ENCODE data around the gene SP5.
"Not testable (repeated sequence)": the region's sequence is repeated elsewhere in the genome, so short reads cannot be mapped to it uniquely, and the experiment has no call there.

The SP5 gene

DNA sequence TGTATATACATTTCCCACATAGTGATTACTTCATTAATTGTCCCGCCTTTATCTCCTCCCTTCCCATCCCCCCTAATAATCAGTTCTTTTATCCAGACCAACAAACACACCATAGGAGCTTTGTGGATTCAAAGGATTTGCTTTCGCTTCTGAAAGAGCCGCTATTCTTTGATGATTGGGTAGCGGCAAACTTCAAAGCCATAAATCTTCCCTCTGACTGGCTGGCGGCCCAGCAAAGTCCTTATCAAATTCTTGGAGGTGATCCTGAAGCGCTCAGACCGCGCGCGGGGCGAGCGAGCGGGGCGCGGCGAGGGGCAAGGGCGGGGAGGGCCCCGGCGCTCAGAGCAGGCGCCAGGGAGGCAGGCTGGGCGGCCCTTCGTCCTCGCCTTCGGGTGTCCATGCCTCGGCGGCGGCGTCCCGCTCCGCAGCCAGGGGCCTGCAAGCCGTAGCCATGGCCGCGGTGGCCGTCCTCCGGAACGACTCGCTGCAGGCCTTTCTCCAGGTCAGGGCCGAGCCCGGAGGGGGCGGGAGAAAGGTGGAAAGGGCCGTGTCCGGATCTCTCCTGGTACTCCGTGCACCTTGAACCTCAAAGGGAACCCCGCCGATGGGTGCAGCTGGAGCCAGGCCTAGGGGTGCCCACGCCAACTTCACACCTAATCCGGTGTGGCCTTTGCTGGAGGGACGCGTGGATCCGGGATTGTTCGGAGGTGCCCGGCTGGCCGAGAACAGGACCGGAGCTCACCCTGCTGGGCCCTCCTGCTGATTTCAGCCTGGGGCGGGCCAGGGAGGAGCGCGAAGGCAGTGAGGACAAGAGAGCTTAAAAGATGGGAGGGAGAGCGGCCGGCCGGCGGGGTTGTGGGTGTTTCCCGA lies at the start of gene SP5:
TSS of gene SP5 (plus strand) at position 276 of the 870 bp plus-strand sequence. CDS start at position 452, 176 bp downstream.
- Mint-ChIP-seq H3K36me3 (peaks cover 8% of the 10 kb centered on the region), H3K4me3 (peak within 1 kb of the TSS; percentile 74), H3K4me1 (peaks cover 20% of the 10 kb centered on the region), H3K27ac (peak within 1 kb of the TSS; percentile 72), H3K9me3 (no peaks in the 10 kb centered on the region)
- DNase-seq (ENCODE audit: low spot score in 2 of 2) (peak in 1 of 2 donors; percentile 72), ATAC-seq (peak; percentile 39)

GRCh38 chr2:170665743-170666142 lies 49.4 kb upstream of the SP5 start:
- no peaks in the 10 kb centered on the region for H3K4me1 Mint-ChIP-seq
- DNase-seq (ENCODE audit: low spot score in 2 of 2) (no peak), ATAC-seq (no peak)
- no peak overlapping the region for H3K27ac Mint-ChIP-seq
- no peaks in the 10 kb centered on the region for H3K9me3 Mint-ChIP-seq
- no peak overlapping the region for H3K4me3 Mint-ChIP-seq
- no peaks in the 10 kb centered on the region for H3K36me3 Mint-ChIP-seq

DNA sequence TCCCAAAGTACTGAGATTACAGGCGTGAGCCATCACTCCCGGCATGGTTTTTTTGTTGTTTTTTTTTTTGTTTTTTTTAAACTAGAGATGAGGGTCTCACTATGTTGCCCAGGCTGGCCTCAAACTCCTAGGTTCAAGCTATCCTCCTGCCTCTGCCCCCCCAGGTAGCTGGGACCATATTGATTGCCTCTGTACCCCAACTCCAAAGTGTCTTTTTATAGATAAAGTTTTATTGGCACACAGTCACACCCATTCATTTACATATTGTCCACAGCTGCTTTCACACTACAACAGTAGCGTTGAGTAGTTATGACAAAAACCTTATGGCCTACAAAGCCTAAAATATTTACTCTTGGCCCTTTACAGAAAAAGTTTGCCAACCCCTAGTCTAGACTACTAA lies 45.2 kb upstream of the SP5 start:
- no peak overlapping the region for H3K4me3 Mint-ChIP-seq
- H3K4me1 Mint-ChIP-seq: no peaks in the 10 kb centered on the region
- ATAC-seq (no peak), DNase-seq (ENCODE audit: low spot score in 2 of 2) (no peak)
- no peaks in the 10 kb centered on the region for H3K9me3 Mint-ChIP-seq
- H3K27ac Mint-ChIP-seq: no peak overlapping the region
- H3K36me3 Mint-ChIP-seq: no peaks in the 10 kb centered on the region

GRCh38 chr2:170670651-170671050 lies 44.5 kb upstream of the SP5 start:
- H3K36me3 Mint-ChIP-seq: no peaks in the 10 kb centered on the region
- ATAC-seq (no peak), DNase-seq (ENCODE audit: low spot score in 2 of 2) (no peak)
- no peaks in the 10 kb centered on the region for H3K4me1 Mint-ChIP-seq
- H3K4me3 Mint-ChIP-seq: no peak overlapping the region
- H3K9me3 Mint-ChIP-seq: no peaks in the 10 kb centered on the region
- no peak overlapping the region for H3K27ac Mint-ChIP-seq

DNA sequence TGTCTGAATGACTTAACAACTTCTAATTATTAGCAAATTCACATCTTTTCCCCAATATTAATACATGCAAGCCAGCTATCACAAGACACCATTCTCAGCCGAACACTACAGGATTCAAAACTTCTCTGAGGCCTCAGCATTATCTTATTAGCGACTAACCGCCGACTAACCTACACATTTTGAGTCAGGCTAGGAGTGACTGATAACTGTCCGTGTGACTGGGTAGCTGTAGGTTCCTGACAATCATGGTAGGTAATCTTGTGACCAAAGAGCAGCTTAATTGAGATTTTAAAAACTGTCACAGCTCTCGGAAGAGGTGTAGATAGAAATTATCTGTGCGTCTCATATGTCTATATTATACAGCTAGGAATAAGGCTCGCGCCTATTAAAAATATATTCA lies 44.1 kb upstream of the SP5 start:
- H3K9me3 Mint-ChIP-seq: no peaks in the 10 kb centered on the region
- H3K27ac Mint-ChIP-seq: no peak overlapping the region
- H3K4me3 Mint-ChIP-seq: no peak overlapping the region
- no peaks in the 10 kb centered on the region for H3K4me1 Mint-ChIP-seq
- H3K36me3 Mint-ChIP-seq: no peaks in the 10 kb centered on the region
- no peak for DNase-seq (ENCODE audit: low spot score in 2 of 2)
- no peak for ATAC-seq

- H3K9me3 Mint-ChIP-seq; H3K27ac Mint-ChIP-seq; DNase-seq (ENCODE audit: low spot score in 2 of 2); H3K36me3 Mint-ChIP-seq; ATAC-seq; H3K4me3 Mint-ChIP-seq; H3K4me1 Mint-ChIP-seq: not testable (repeated sequence)
Measured at GRCh38 chr2:170674282-170674681, 40.9 kb upstream of the SP5 start.

DNA sequence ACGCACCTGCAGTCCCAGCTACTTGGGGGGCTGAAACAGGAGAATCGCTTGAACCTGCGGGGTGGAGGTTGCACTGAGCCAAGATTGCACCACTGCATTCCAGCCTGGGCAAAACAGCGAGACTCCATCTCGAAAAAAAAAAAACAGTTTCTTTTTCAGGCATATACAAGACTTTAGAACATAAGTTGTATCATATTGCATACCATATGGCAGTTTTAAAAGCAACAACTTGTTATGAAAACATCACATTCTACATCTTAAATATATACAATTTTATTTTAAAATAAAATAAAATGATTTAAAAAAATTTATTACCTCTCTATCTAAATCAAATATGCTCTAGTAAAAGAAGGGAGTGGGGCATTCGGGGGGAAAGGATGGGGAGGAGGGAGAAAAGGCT lies 39.4 kb upstream of the SP5 start:
- Mint-ChIP-seq H3K9me3 (no peaks in the 10 kb centered on the region), H3K36me3 (no peaks in the 10 kb centered on the region), H3K4me1 (no peaks in the 10 kb centered on the region), H3K4me3 (no peak overlapping the region), H3K27ac (no peak overlapping the region)
- ATAC-seq: no peak
- no peak for DNase-seq (ENCODE audit: low spot score in 2 of 2)

DNA sequence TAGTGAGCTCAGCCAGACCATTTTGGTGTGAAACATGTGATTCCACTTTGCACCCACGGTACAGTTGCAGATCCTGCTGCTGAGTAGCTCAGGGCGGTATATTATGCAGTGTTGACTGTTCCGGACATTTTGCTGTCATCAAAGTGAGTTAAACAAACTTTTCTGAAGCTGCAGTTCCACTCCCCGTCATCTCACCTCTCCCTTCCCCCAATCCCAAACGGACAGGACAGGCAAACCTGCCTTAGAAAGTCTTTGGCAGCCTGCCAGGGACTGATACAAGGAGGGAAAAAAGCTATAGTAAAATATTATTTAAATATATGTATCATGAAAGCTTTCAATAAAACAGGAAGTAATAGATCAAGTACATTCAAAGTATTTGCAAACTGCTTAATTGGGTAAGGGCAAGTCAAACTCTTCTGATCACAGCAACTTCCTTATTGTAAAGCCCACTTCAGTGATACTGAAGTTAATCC lies 35.5 kb upstream of the SP5 start:
- Mint-ChIP-seq H3K4me3 (no peak overlapping the region), H3K9me3 (no peaks in the 10 kb centered on the region), H3K4me1 (no peaks in the 10 kb centered on the region), H3K27ac (no peak overlapping the region), H3K36me3 (no peaks in the 10 kb centered on the region)
- ATAC-seq: no peak
- no peak for DNase-seq (ENCODE audit: low spot score in 2 of 2)

- Mint-ChIP-seq H3K27ac (no peak overlapping the region), H3K9me3 (no peaks in the 10 kb centered on the region), H3K4me3 (no peak overlapping the region), H3K4me1 (no peaks in the 10 kb centered on the region), H3K36me3 (no peaks in the 10 kb centered on the region)
- ATAC-seq (no peak), DNase-seq (ENCODE audit: low spot score in 2 of 2) (no peak)
Measured at GRCh38 chr2:170680172-170680941, 34.8 kb upstream of the SP5 start.

GRCh38 chr2:170681311-170681710 lies 33.8 kb upstream of the SP5 start:
- no peak for ATAC-seq
- Mint-ChIP-seq H3K9me3 (no peaks in the 10 kb centered on the region), H3K36me3 (no peaks in the 10 kb centered on the region), H3K4me1 (no peaks in the 10 kb centered on the region), H3K27ac (no peak overlapping the region), H3K4me3 (no peak overlapping the region)
- no peak for DNase-seq (ENCODE audit: low spot score in 2 of 2)

- no peak for ATAC-seq
- Mint-ChIP-seq H3K9me3 (no peaks in the 10 kb centered on the region), H3K4me3 (no peak overlapping the region), H3K4me1 (no peaks in the 10 kb centered on the region), H3K36me3 (no peaks in the 10 kb centered on the region), H3K27ac (no peak overlapping the region)
- no peak for DNase-seq (ENCODE audit: low spot score in 2 of 2)
Measured at GRCh38 chr2:170685591-170685990, 29.5 kb upstream of the SP5 start.

GRCh38 chr2:170689481-170689880 lies 25.7 kb upstream of the SP5 start:
- DNase-seq (ENCODE audit: low spot score in 2 of 2): no peak
- Mint-ChIP-seq H3K4me1 (no peaks in the 10 kb centered on the region), H3K27ac (no peak overlapping the region), H3K4me3 (no peak overlapping the region), H3K9me3 (no peaks in the 10 kb centered on the region), H3K36me3 (no peaks in the 10 kb centered on the region)
- ATAC-seq: no peak

DNA sequence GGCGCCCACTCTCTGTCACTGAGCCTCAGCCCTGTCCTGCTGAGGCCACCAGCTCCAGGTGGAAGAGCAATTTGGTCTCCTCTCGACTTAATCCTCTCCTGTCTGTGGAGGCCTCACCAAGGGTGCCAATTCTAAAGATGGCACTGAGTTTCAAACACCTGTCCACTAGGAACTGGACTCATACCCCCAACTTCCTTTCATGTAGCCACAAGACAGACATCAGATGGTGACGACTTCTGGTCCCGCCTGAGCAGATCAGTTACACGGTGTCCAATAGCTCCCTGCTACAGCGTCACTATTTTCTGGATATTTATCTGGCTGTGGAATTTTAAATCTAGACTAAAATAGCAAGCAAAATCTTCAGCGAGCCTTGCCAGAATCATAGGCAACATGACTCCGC lies 24.5 kb upstream of the SP5 start:
- Mint-ChIP-seq H3K36me3 (no peaks in the 10 kb centered on the region), H3K27ac (no peak overlapping the region), H3K4me1 (no peaks in the 10 kb centered on the region), H3K9me3 (no peaks in the 10 kb centered on the region), H3K4me3 (no peak overlapping the region)
- ATAC-seq (no peak), DNase-seq (ENCODE audit: low spot score in 2 of 2) (no peak)

- no peaks in the 10 kb centered on the region for H3K36me3 Mint-ChIP-seq
Measured at GRCh38 chr2:170694316-170694715, 20.8 kb upstream of the SP5 start.

DNA sequence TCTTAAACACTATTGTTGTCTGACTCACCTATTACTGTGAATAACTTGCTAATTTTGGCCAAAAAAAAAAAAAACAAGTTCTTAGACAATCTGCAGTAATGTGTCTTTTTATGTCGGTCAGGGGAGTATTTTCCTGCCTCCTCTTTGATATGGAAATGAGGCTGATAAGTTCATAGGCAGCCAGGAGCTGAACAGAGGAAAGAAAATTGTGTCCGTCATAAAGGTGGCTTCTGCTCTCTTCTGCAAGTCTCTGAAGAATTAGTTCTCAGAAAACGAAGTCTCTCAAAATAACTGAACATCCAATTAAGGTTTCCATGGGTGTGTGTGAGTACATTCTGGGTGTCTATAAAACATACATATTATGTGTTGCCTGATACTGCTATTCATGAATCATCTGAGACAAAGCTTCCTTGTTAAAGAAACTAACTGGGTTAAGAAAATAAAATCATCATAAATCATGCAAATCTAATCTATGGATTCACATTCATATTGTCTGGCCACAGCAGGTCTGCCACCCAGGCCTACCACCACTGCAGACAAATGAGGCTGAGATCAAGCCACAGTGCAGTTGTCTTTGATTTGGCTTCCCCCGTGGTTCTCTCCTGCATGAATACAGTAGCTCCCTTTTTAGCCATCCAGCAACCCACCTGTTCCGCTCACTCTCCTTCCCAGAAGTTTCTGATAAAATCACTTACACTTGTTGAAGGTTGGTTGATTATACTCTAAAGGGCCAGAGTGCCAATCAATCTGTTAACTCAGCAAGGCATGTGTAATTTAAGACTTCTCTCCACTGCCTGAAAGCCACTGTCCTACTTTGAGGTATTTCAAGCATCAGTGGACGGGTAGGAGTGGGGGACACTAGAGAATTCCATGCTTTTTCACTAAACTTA lies 19.4 kb upstream of the SP5 start:
- Mint-ChIP-seq H3K27ac (no peak overlapping the region), H3K4me3 (no peak overlapping the region), H3K4me1 (no peaks in the 10 kb centered on the region), H3K36me3 (no peaks in the 10 kb centered on the region), H3K9me3 (no peaks in the 10 kb centered on the region)
- ATAC-seq (no peak), DNase-seq (ENCODE audit: low spot score in 2 of 2) (no peak)

More at GRCh38 chr2:170694316-170694715, 20.8 kb upstream of the SP5 start:
- Mint-ChIP-seq H3K9me3 (no peaks in the 10 kb centered on the region), H3K27ac (no peak overlapping the region), H3K4me3 (no peak overlapping the region), H3K4me1 (no peaks in the 10 kb centered on the region)
- ATAC-seq (no peak), DNase-seq (ENCODE audit: low spot score in 2 of 2) (no peak)
